Ovary (tissue), 3 donors: ENCODE measurements around the gene SLC10A4.

Source experiments
- EP300 ChIP-seq: sonication (generic); formaldehyde crosslinking; IDR thresholded peaks from one replicate; pipeline ENCODE4 v1.6.1; 2017; ENCODE audit warnings: antibody characterized with exemption
- POLR2A ChIP-seq: fragments of 450-650 bp; IDR thresholded peaks from one replicate; pipeline ENCODE4 v1.6.1; 2017; ENCODE audit warnings: antibody characterized with exemption, mild to moderate bottlenecking, moderate library complexity
- TF ChIP-seq, protein P1 (sequence below), 3 donors: fragments of 450-650 bp in 2 of 3; fragments of 200-600 bp in 1 of 3; IDR thresholded peaks; one replicate each; pipeline versions ENCODE4 v1.5.1 to v1.8.0; 2016 to 2022; ENCODE audit warnings: antibody characterized with exemption in 3 of 3, mild to moderate bottlenecking in 1 of 3
- donor health status: DM: no; HTN: no; CAD: no.

DNA sequence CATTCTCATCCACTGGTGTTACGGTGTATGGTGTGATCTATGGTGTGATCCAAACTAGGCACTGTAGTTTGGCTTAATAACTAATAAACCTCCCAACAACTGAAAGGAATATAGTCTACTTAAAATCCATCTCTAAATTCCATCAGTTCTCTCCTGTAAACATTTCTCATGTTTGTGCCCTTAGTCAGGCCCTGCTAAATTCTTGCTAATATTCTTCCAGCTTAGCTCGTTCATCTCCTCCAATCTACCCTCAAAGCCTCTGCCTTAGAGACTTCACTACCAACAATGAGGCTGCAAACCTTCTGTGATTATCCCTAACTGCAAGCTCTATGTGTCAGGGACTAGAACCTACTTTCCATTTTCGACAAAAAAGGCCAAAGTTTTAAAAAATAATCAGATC lies 35.0 kb downstream of the SLC10A4 start:
- TF ChIP-seq POLR2A = no peak
- TF ChIP-seq EP300 = no peak
- TF ChIP-seq, protein P1, sequence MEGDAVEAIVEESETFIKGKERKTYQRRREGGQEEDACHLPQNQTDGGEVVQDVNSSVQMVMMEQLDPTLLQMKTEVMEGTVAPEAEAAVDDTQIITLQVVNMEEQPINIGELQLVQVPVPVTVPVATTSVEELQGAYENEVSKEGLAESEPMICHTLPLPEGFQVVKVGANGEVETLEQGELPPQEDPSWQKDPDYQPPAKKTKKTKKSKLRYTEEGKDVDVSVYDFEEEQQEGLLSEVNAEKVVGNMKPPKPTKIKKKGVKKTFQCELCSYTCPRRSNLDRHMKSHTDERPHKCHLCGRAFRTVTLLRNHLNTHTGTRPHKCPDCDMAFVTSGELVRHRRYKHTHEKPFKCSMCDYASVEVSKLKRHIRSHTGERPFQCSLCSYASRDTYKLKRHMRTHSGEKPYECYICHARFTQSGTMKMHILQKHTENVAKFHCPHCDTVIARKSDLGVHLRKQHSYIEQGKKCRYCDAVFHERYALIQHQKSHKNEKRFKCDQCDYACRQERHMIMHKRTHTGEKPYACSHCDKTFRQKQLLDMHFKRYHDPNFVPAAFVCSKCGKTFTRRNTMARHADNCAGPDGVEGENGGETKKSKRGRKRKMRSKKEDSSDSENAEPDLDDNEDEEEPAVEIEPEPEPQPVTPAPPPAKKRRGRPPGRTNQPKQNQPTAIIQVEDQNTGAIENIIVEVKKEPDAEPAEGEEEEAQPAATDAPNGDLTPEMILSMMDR (IDR thresholded peaks at IDR 0.05) = no peak
